Activated CD4-positive, CD25-positive, alpha-beta regulatory T cell treated with anti-CD3 and anti-CD28 coated beads, Interleukin-2, amount 50 U/mL, for 16 hours (primary cell): ENCODE measurements around the gene ZNF302.
A peak's percentile ranks its signal among the peaks of the same experiment; 100 is the strongest.
"Not testable (repeated sequence)": the region's sequence is repeated elsewhere in the genome, so short reads cannot be mapped to it uniquely, and the experiment has no call there.

Experiments
- DNase-seq: peaks from one replicate; pipeline ENCODE4 v3.0.0-alpha.2; 2020; ENCODE audit warnings: low read depth, low spot score

ZNF302 gene

GRCh38 chr19:34671972-34672371 lies 5.5 kb upstream of the ZNF302 start:
- no peak for DNase-seq

GRCh38 chr19:34673590-34673989 lies 3.9 kb upstream of the ZNF302 start:
- DNase-seq, result no peak

GRCh38 chr19:34675250-34675649 lies 2.2 kb upstream of the ZNF302 start:
- DNase-seq, result no peak

GRCh38 chr19:34675919-34676318 lies 1.6 kb upstream of the ZNF302 start:
- no peak for DNase-seq

GRCh38 chr19:34676697-34677385 lies 637 bp upstream of the ZNF302 start, which contains the start of gene SCGB2B2:
Gene SCGB2B2, minus strand, starts transcription at chr19:34677159. Its CDS starts 82,596 bp downstream, at chr19:34594563.
- DNase-seq, result no peak

GRCh38 chr19:34678085-34678412 lies 571 bp downstream of the ZNF302 start:
- DNase-seq, result no peak

GRCh38 chr19:34678421-34678820 lies 943 bp downstream of the ZNF302 start:
- DNase-seq, result no peak

- DNase-seq, result no peak
Measured at GRCh38 chr19:34681478-34681877, 4.0 kb downstream of the ZNF302 start.

GRCh38 chr19:34685266-34685665 lies 7.8 kb downstream of the ZNF302 start:
- DNase-seq, result not testable (repeated sequence)

GRCh38 chr19:34686455-34686854 lies 9.0 kb downstream of the ZNF302 start:
- DNase-seq, result no peak

- DNase-seq, result no peak
Measured at GRCh38 chr19:34687348-34687747, 9.9 kb downstream of the ZNF302 start.

- no peak for DNase-seq
Measured at GRCh38 chr19:34688592-34688991, 11.1 kb downstream of the ZNF302 start.

- DNase-seq, result no peak
Measured at GRCh38 chr19:34690372-34690771, 12.9 kb downstream of the ZNF302 start.

- DNase-seq, result no peak
Measured at GRCh38 chr19:34692549-34692948, 15.1 kb downstream of the ZNF302 start.

- no peak for DNase-seq
Measured at GRCh38 chr19:34707661-34708060, 30.2 kb downstream of the ZNF302 start.

- DNase-seq, result no peak
Measured at GRCh38 chr19:34711890-34712289, 34.4 kb downstream of the ZNF302 start.

GRCh38 chr19:34712395-34713261 lies 35.1 kb downstream of the ZNF302 start:
- DNase-seq, result peak; percentile 39

- no peak for DNase-seq
Measured at GRCh38 chr19:34713262-34713637, 35.8 kb downstream of the ZNF302 start.

GRCh38 chr19:34715357-34715756 lies 37.9 kb downstream of the ZNF302 start:
- no peak for DNase-seq

GRCh38 chr19:34722353-34722752 lies 44.9 kb downstream of the ZNF302 start:
- DNase-seq, result no peak

GRCh38 chr19:34725400-34725799 lies 47.9 kb downstream of the ZNF302 start:
- no peak for DNase-seq

- no peak for DNase-seq
Measured at GRCh38 chr19:34731019-34731829, 53.7 kb downstream of the ZNF302 start.
